Activated T-helper 1 cell treated with anti-CD3 and anti-CD28 coated beads, Interleukin-12 subunit alpha, Interleukin-12 subunit beta, Interleukin-2, Interleukin-4 antibody, amounts not matched to agents 30 ng/mL and 10 ng/mL and 1 ng/mL, durations not matched to agents 14 hours and 24 hours and 36 hours (primary cell): ENCODE measurements around the gene IL21R. TPM values are rescaled to one million over a fixed set of nuclear protein-coding genes. Genes with fewer than 3 reads are reported as not detected.
A peak's percentile ranks its signal among the peaks of the same experiment; 100 is the strongest.
"Not testable (repeated sequence)": the region's sequence is repeated elsewhere in the genome, so short reads cannot be mapped to it uniquely, and the experiment has no call there.

Source experiments
- DNase-seq: peaks from one replicate; pipeline ENCODE4 v3.0.0; 2021; ENCODE audit warnings: low spot score
- H3K27ac Mint-ChIP-seq: one replicate; pipeline ENCODE4 v1.8.0; 2021; ENCODE audit warnings: mild to moderate bottlenecking, mixed read lengths
- H3K27me3 Mint-ChIP-seq: one replicate; pipeline ENCODE4 v1.8.0; 2022; ENCODE audit warnings: mild to moderate bottlenecking, moderate library complexity, mixed read lengths; ENCODE audit not compliant: insufficient read depth
- H3K36me3 Mint-ChIP-seq: one replicate; pipeline ENCODE4 v1.8.0; 2021; ENCODE audit warnings: low read depth, mixed read lengths
- H3K4me1 Mint-ChIP-seq: one replicate; pipeline ENCODE4 v1.8.0; 2021; ENCODE audit warnings: low read depth, mixed read lengths
- H3K4me3 Mint-ChIP-seq: one replicate; pipeline ENCODE4 v1.8.0; 2021; ENCODE audit warnings: mild to moderate bottlenecking, moderate library complexity, mixed read lengths
- H3K9me3 Mint-ChIP-seq: one replicate; pipeline ENCODE4 v1.8.0; 2021; ENCODE audit warnings: mixed read lengths
- intact Hi-C: fragments of 100-400 bp; cut with micrococcal nuclease; formaldehyde crosslinking; loops from one replicate; pipeline ENCODE4 v1.15.1; 2024
- total RNA-seq: library from RNA; stranded (reverse); gene quantifications from 2 replicates; pipeline ENCODE4 v1.2.3, GENCODE V29; 2022

The IL21R gene
- total RNA-seq, 1 donor from 2014 or later: 101 TPM

- Mint-ChIP-seq H3K4me1 (peaks cover 86% of the 10 kb centered on the region), H3K27ac (peak overlapping the region; percentile 77), H3K36me3 (peaks cover 60% of the 10 kb centered on the region), H3K4me3 (peak overlapping the region; percentile 24), H3K27me3 (no peaks in the 10 kb centered on the region), H3K9me3 (peaks cover under 1% of the 10 kb centered on the region)
- intact Hi-C loops: loop anchor here (2.0 kb wide), 1 partner anchor 19 kb away; no protein-coding TSS in a partner anchor
- DNase-seq: no peak
Measured at GRCh38 chr16:27427538-27427937, 25.6 kb downstream of the IL21R start.

GRCh38 chr16:27428026-27428785 is 26.2 kb downstream of the IL21R start:
- Mint-ChIP-seq H3K27ac (peak overlapping the region; percentile 52), H3K36me3 (peaks cover 60% of the 10 kb centered on the region), H3K27me3 (no peaks in the 10 kb centered on the region), H3K9me3 (no peaks in the 10 kb centered on the region), H3K4me1 (peaks cover 93% of the 10 kb centered on the region), H3K4me3 (peak overlapping the region; percentile 47)
- intact Hi-C loops: no loop called here
- DNase-seq: no peak

DNA sequence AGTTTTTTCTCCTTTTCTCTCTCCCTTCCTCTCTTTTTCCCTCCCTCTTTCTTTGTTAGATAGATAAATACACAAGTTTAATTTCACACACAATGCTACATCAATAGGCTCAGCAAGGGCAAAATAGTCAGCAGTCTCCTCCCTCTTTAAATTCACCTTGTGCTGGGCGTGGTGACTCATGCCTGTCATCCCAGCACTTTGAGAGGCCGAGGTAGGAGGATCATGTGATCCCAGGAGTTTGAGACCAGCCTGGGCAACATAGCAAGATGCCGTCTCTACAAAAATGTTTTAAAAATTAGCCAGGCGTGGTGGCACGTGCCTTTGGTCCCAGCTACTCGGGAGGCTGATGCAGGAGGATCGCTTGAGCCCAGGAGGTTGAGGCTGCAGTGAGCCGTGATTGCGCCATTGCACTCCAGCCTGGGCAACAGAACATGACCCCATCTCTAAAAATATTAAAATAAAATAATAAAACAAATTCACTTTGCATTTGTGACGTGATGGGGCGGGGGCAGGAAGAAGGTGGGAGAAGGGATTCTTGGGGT is 27.4 kb downstream of the IL21R start:
- intact Hi-C loops: no loop called here
- Mint-ChIP-seq H3K9me3 (no peaks in the 10 kb centered on the region), H3K27me3 (no peaks in the 10 kb centered on the region), H3K4me3 (no peak overlapping the region), H3K27ac (peak overlapping the region; percentile 89), H3K4me1 (peaks cover 89% of the 10 kb centered on the region), H3K36me3 (peaks cover 57% of the 10 kb centered on the region)
- DNase-seq: no peak

DNA sequence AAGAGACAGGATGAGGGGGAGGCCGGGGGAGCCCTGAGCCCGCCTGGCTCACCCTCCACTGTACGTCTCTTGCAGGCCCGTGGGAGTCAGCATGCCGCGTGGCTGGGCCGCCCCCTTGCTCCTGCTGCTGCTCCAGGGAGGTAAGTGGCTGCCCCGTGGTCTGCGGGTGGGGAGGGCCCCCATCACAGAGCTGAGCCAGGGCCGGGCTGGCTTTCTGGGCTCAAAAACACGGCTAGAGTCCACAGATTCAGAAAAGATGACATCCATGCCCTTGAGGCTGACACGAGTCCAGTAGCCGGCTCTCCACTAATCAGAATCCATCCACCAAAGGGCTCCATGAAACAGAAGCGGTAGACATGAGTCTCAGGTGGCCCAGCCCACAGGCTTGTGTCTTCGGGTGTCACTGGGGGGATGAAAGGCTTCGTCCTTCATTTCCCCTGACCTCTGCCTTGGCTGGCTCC is 28.0 kb downstream of the IL21R start:
- DNase-seq: no peak
- peak overlapping the region; percentile 81 for H3K27ac Mint-ChIP-seq

DNA sequence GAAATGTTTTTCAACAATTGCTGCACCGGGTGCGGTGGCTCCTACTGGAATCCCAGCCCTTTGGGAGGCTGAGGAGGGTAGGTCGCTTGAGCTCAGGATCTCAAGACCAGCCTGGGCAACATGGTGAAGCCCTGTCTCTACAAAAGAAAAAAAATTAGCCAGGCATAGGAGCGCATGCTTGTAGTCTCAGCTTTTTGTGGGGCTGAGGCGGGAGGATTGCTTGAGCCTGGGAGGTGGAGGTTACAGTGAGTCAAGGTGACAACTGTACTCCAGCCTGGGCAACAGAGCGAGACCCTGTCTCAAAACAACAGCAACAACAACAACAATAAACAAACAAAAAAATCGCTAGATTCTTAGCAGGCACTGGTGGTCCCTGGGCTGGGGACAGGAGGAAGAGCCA is 28.5 kb downstream of the IL21R start:
- Mint-ChIP-seq H3K4me3 (peak overlapping the region; percentile 10), H3K27me3 (no peaks in the 10 kb centered on the region), H3K9me3 (no peaks in the 10 kb centered on the region), H3K27ac (peak overlapping the region; percentile 81), H3K36me3 (peaks cover 55% of the 10 kb centered on the region), H3K4me1 (peaks cover 78% of the 10 kb centered on the region)
- intact Hi-C loops: no loop called here
- no peak for DNase-seq

More for the DNA sequence above, 28.0 kb downstream of the IL21R start:
- no peaks in the 10 kb centered on the region for H3K27me3 Mint-ChIP-seq
- no peak overlapping the region for H3K4me3 Mint-ChIP-seq
- H3K36me3 Mint-ChIP-seq: peaks cover 57% of the 10 kb centered on the region
- intact Hi-C loops: no loop called here
- H3K4me1 Mint-ChIP-seq: peaks cover 83% of the 10 kb centered on the region
- H3K9me3 Mint-ChIP-seq: no peaks in the 10 kb centered on the region

DNA sequence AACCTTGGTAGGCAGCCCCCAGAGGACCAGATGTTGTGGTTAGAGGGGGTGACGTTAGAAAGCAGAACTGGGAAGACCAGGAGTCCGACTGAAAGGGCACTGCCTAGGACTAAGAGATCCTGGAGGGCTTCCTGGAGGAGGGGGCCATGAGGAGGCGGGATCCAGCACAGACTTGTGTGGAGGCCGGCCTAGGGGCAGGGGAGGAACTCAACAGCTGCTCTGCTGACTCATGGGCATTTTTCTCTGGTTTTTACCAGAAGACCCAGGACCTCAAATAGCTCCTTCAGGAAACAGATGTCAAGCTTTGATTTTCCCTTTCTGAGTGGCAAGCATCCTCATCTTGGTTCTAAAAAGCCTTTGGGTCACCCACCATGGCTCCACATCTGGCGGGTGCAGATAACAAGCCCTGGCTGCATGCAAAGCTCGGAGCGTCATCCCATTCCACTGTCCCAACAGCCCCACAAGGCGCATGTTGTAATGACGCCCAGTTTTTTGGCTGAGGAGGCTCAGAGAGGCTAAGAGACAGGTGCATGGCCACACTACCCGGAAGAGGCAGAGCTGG is 29.0 kb downstream of the IL21R start:
- Mint-ChIP-seq H3K4me3 (peak overlapping the region; percentile 10), H3K4me1 (peaks cover 73% of the 10 kb centered on the region), H3K36me3 (peaks cover 57% of the 10 kb centered on the region), H3K27ac (peak overlapping the region; percentile 81), H3K9me3 (no peaks in the 10 kb centered on the region), H3K27me3 (no peaks in the 10 kb centered on the region)
- no peak for DNase-seq
- intact Hi-C loops: no loop called here

GRCh38 chr16:27431773-27432532 is 30.0 kb downstream of the IL21R start:
- H3K4me1 Mint-ChIP-seq: peaks cover 63% of the 10 kb centered on the region
- peaks cover 58% of the 10 kb centered on the region for H3K36me3 Mint-ChIP-seq
- H3K4me3 Mint-ChIP-seq: no peak overlapping the region
- intact Hi-C loops: loop anchor here (2.0 kb wide), 1 partner anchor 15 kb away; no protein-coding TSS in a partner anchor
- H3K27me3 Mint-ChIP-seq: peaks cover 2% of the 10 kb centered on the region
- no peak for DNase-seq
- H3K9me3 Mint-ChIP-seq: no peaks in the 10 kb centered on the region
- H3K27ac Mint-ChIP-seq: peak overlapping the region; percentile 67

DNA sequence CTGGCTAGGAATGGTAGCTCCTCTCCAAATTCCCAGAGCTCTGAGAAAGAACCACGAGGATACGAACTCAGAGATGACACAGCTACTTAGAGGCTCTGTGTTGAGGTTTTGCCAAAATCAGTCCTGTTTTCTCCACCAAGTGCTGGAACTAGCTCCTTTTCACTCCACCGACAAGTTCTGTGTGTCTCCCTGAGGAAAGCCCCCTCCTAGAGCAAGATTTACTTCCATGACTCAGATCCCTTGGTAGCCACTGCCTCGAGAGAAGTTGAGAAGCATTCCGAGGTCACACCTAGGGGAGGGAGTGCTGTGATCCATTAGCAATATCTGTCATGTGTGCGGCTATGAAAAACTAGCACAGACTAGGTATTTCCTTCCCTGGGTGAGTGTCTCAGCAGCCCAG is 30.6 kb downstream of the IL21R start:
- intact Hi-C loops: loop anchor here (2.0 kb wide), 1 partner anchor 14 kb away; no protein-coding TSS in a partner anchor
- Mint-ChIP-seq H3K4me3 (no peak overlapping the region), H3K27ac (peak overlapping the region; percentile 79), H3K4me1 (peaks cover 57% of the 10 kb centered on the region), H3K36me3 (peaks cover 53% of the 10 kb centered on the region), H3K27me3 (peaks cover 2% of the 10 kb centered on the region), H3K9me3 (no peaks in the 10 kb centered on the region)
- DNase-seq: no peak

DNA sequence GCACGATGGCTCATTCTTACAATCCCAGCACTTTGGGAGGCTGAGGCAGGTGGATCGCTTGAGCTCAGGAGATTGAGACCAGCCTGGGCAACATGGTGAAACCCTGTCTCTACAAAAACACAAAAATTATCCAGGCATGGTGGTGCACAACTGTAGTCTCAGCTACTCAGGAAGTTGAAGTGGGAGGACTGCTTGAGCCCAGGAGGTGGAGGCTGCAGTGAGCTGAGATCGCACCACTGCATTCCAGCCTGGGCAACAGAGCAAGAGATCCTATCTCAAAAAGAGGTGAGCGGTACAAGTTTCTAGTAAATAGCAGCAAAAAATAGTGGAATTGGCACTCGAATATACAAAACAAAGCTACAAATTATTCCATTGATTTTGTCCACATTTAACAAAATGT is 31.2 kb downstream of the IL21R start:
- DNase-seq: not testable (repeated sequence)
- intact Hi-C loops: loop anchor here (2.0 kb wide), 1 partner anchor 14 kb away; no protein-coding TSS in a partner anchor
- peak overlapping the region; percentile 79 for H3K27ac Mint-ChIP-seq

GRCh38 chr16:27433636-27434035 is 31.7 kb downstream of the IL21R start:
- H3K9me3 Mint-ChIP-seq: no peaks in the 10 kb centered on the region
- no peak for DNase-seq
- H3K27me3 Mint-ChIP-seq: peaks cover 2% of the 10 kb centered on the region
- peaks cover 48% of the 10 kb centered on the region for H3K4me1 Mint-ChIP-seq
- H3K36me3 Mint-ChIP-seq: peaks cover 63% of the 10 kb centered on the region
- intact Hi-C loops: loop anchor here (2.0 kb wide), 1 partner anchor 13 kb away; no protein-coding TSS in a partner anchor
- no peak overlapping the region for H3K27ac Mint-ChIP-seq
- H3K4me3 Mint-ChIP-seq: no peak overlapping the region

More for the DNA sequence above, 31.2 kb downstream of the IL21R start:
- peaks cover 58% of the 10 kb centered on the region for H3K36me3 Mint-ChIP-seq
- peaks cover 52% of the 10 kb centered on the region for H3K4me1 Mint-ChIP-seq
- H3K9me3 Mint-ChIP-seq, H3K27me3 Mint-ChIP-seq, H3K4me3 Mint-ChIP-seq: not testable (repeated sequence)

DNA sequence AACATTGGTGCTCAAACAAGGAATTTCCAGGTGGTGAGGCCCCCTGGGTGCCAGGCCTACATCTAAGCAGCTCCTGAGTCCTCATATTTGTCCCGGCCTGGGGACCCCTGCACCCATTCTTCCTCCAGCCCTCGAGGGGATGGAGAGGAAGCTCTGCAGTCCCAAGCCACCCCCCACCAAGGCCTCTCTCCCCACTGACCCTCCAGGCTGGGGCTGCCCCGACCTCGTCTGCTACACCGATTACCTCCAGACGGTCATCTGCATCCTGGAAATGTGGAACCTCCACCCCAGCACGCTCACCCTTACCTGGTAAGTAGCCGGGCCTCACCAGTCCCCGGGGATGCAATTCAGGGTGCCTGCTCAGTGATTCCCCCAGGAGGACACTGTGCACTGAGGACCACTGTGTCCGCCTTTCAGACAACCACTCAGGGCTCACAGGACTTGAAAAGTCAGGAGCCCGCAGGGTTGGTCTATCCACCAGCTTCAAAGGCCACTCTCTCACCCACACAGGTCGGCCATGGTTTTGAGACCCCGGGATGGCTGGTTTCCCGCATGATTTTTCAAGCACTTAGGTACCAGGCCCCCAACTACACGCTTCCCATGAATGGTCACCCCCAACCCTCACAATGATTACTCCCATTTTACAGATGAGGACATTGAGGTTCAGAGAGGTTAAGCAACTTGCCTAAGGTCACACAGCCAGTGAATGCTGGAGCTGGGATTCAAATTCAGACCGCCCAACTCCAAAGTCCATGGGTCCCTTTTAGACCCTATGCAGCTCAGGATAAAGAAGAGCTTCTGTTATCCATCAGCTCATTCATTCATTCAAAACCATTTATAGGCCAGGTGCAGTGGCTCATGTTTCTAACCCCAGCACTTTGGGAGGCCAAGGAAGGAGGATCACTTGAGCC is 32.4 kb downstream of the IL21R start:
- Mint-ChIP-seq H3K27ac (peak overlapping the region; percentile 42), H3K4me1 (peaks cover 47% of the 10 kb centered on the region), H3K4me3 (no peak overlapping the region), H3K36me3 (peaks cover 64% of the 10 kb centered on the region), H3K27me3 (peaks cover 2% of the 10 kb centered on the region), H3K9me3 (no peaks in the 10 kb centered on the region)
- intact Hi-C loops: no loop called here
- DNase-seq: no peak

DNA sequence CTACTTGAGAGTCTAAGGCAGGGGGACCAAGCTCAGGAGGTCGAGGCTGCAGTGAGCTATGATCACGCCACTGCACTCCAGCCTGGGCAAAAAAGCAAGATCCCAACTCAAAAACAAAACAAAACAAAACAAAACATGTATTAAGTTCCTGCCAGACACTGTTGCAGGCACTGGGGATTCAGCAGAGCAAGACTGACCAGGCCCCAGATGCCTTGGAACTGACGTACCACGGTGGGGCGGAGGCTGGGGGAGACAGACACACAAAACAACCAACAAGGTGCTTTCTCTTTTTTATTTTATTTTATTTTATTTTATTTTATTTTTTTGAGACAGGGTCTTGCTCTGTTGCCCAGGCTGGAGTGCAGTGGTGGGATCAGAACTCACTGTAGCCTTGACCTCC is 33.2 kb downstream of the IL21R start:
- DNase-seq, H3K27ac Mint-ChIP-seq, H3K9me3 Mint-ChIP-seq, intact Hi-C loops, H3K27me3 Mint-ChIP-seq, H3K4me3 Mint-ChIP-seq: not testable (repeated sequence)
- peaks cover 65% of the 10 kb centered on the region for H3K36me3 Mint-ChIP-seq
- H3K4me1 Mint-ChIP-seq: peaks cover 43% of the 10 kb centered on the region
